ENCODE measurements around the gene FAM53B. TPM values are rescaled to one million over a fixed set of nuclear protein-coding genes. Genes with fewer than 3 reads are reported as not detected.
A peak's percentile ranks its signal among the peaks of the same experiment; 100 is the strongest.

The FAM53B gene
- total RNA-seq, 1 donor from 2014 or later, result 35.9 TPM

DNA sequence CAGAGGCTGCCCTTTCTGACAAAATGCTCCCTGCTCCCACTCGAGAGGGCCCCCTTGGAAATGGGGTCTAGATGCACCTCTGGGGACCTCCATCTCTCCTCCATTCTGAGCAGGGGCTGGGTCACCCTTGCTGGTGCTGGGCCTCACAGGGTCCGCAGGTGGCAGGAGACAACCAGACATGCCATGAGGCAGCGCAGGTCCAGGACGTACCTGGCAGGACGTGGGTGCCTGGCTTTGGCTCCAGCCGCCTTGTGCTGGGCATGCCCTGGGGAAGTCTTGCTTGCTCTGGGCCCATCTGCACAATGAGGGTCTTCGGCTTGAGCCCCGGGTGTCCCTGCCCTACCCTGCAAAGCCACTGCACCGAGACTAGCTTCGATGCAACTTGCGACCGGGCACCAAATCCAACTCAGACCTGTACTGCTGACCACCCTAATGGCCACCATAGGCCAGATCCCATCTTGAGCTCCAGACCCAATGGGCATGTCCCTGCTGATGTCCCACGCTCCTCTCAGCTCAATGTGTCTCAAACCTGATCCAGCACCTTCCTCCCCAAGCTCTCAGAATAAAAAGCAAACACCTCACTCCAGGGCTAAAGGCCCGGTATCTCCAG, 107.0 kb downstream of the FAM53B start:
- no peak for DNase-seq (ENCODE audit: extremely low spot score, unreplicated experiment)
- TF ChIP-seq, protein P1, sequence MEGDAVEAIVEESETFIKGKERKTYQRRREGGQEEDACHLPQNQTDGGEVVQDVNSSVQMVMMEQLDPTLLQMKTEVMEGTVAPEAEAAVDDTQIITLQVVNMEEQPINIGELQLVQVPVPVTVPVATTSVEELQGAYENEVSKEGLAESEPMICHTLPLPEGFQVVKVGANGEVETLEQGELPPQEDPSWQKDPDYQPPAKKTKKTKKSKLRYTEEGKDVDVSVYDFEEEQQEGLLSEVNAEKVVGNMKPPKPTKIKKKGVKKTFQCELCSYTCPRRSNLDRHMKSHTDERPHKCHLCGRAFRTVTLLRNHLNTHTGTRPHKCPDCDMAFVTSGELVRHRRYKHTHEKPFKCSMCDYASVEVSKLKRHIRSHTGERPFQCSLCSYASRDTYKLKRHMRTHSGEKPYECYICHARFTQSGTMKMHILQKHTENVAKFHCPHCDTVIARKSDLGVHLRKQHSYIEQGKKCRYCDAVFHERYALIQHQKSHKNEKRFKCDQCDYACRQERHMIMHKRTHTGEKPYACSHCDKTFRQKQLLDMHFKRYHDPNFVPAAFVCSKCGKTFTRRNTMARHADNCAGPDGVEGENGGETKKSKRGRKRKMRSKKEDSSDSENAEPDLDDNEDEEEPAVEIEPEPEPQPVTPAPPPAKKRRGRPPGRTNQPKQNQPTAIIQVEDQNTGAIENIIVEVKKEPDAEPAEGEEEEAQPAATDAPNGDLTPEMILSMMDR (conservative IDR thresholded peaks at IDR 0.05), result no peak
- H3K36me3 Mint-ChIP-seq, result peaks cover 11% of the 10 kb centered on the region
- H3K9me3 Mint-ChIP-seq, result no peaks in the 10 kb centered on the region
- no peaks in the 10 kb centered on the region for H3K27me3 Mint-ChIP-seq
- H3K27ac Mint-ChIP-seq, result no peak overlapping the region
- no peak overlapping the region for H3K4me3 Mint-ChIP-seq
- peaks cover 12% of the 10 kb centered on the region for H3K4me1 Mint-ChIP-seq (ENCODE audit: unreplicated experiment)

DNA sequence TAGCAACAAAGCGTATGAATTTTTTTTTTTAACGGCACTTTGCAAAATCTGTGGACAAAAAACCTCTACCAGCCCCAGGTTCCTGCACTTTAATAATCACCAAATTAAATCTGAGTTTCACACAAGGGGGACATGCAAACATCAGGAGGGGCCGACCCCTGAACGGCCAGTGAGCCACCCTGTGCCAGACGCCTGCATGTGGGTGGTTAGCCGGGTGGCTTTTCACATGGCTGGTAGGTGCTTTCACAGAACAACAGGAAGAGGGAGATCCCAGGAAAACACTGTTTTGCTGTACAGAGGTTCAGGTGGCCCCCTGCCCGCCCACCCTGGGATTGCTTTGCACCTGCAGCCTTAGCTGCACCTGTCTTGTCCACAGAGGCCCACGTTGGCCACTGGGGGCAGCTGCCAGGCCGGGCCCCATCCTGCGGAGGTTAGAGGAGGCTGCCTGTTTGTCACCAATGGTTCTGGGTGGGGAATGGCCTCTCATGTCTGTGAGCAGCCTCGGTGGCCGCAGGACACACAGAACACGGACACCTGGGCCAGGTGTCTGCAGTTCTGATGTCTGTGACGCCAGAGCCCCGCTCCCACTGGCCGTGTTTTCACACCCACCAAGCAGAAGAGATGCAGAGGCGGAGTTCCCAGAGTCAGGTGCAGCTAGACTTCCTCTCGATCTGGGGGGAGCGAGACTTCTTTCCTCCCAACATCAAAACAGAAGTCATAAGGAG, 107.7 kb downstream of the FAM53B start:
- Mint-ChIP-seq H3K9me3 (no peaks in the 10 kb centered on the region), H3K4me1 (ENCODE audit: unreplicated experiment) (peaks cover 12% of the 10 kb centered on the region), H3K36me3 (peaks cover 11% of the 10 kb centered on the region), H3K4me3 (no peak overlapping the region), H3K27ac (no peak overlapping the region), H3K27me3 (no peaks in the 10 kb centered on the region)
- DNase-seq (ENCODE audit: extremely low spot score, unreplicated experiment), result no peak
- TF ChIP-seq, protein P1 (conservative IDR thresholded peaks at IDR 0.05), result no peak

DNA sequence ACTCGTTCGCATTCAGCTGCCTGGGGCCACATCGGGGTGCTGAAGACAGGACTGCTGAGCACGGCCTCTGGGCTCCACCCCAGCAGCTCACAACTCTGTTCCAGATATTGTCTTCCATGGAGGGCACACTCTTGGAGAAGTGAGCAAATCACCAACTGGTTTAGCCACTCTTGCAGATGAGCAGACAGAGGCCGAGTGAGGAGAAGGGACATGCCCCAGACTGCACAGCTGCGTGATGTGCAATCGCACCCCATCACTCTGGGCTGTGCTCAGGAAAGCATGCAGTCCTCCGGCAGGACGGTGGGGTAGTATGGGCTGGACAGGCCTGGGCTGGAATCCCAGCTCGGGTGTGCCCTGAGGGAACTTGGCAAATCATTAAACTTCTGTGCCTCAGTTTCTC, 111.6 kb downstream of the FAM53B start:
- Mint-ChIP-seq H3K27ac (no peak overlapping the region), H3K9me3 (no peaks in the 10 kb centered on the region), H3K36me3 (peaks cover 11% of the 10 kb centered on the region), H3K4me3 (no peak overlapping the region), H3K27me3 (no peaks in the 10 kb centered on the region), H3K4me1 (ENCODE audit: unreplicated experiment) (peaks cover 12% of the 10 kb centered on the region)
- DNase-seq (ENCODE audit: extremely low spot score, unreplicated experiment), result no peak
- TF ChIP-seq, protein P1 (conservative IDR thresholded peaks at IDR 0.05), result no peak

DNA sequence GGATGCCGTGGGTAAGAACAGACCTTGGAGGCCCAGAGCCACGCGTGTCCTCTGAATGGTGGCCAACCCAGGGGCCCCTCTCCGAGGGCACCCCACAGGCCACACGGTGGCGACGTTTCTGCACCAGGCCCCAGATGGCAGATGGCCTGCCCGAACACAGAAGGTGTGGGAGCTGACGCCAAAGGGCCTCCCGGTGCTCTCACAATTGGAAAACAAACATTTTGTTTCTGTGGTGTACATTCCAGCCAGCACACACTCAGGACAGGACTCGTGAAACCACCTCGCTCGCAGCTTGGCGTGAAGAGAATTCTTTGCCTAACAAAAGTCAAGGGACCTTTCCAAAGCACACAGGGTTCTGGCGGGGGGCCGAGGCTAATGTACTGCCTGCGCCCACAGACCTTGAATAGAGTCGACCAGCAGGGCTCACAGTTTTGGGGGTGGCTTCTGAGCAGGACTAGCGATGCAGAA, 112.1 kb downstream of the FAM53B start:
- no peak for DNase-seq (ENCODE audit: extremely low spot score, unreplicated experiment)
- TF ChIP-seq, protein P1 (conservative IDR thresholded peaks at IDR 0.05), result peak; percentile 45
- Mint-ChIP-seq H3K4me3 (no peak overlapping the region), H3K9me3 (no peaks in the 10 kb centered on the region), H3K4me1 (ENCODE audit: unreplicated experiment) (peaks cover 12% of the 10 kb centered on the region), H3K27ac (no peak overlapping the region), H3K27me3 (no peaks in the 10 kb centered on the region), H3K36me3 (peaks cover 11% of the 10 kb centered on the region)

DNA sequence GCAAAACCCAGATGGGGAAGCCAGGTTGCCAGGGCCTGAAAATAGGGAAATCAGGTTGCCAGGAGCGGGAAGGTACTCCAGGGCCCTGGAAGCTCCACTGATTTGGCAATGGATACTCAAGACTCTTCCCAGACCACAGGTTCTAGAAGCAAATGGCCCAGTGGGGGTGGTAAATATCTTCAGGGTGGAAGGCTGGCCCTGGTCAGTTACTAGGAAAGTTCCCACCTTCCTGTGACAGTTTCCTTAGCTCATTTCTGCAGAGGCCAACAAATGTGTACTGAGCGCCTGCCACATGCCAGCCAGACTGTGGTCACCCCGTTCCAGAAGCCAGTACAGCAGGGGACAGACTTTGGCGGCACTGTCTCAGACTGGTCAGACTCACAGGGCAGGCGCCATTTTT, 113.6 kb downstream of the FAM53B start:
- Mint-ChIP-seq H3K27me3 (no peaks in the 10 kb centered on the region), H3K9me3 (no peaks in the 10 kb centered on the region), H3K4me3 (no peak overlapping the region), H3K36me3 (peaks cover 11% of the 10 kb centered on the region), H3K27ac (no peak overlapping the region), H3K4me1 (ENCODE audit: unreplicated experiment) (peaks cover 18% of the 10 kb centered on the region)
- no peak for DNase-seq (ENCODE audit: extremely low spot score, unreplicated experiment)
- TF ChIP-seq, protein P1 (conservative IDR thresholded peaks at IDR 0.05), result no peak

Data from type B pancreatic cell (in vitro differentiated cells).